GM12878 (cell line): Measurements from ENCODE around the gene LRRC14B.

ENCODE experiments used
- CTCF ChIP-seq, 3 experiments: IDR thresholded peaks in 2 of 3; conservative IDR thresholded peaks in 1 of 3; 2 replicates each; pipeline ENCODE4 v1.5.1; 2011; ENCODE audit warnings: low read depth in 3 of 3, low read length in 3 of 3, mild to moderate bottlenecking in 3 of 3, control low read depth in 2 of 3, moderate library complexity in 2 of 3, inconsistent platforms in 1 of 3, mixed read lengths in 1 of 3; ENCODE audit not compliant: control insufficient read depth in 2 of 3, insufficient read depth in 1 of 3; ENCODE audit errors: extremely low read depth in 1 of 3
- ETV6 ChIP-seq, 2 experiments: fragments of 450-650 bp in 1 of 2; IDR thresholded peaks in 1 of 2; conservative IDR thresholded peaks in 1 of 2; 2 replicates each; pipeline ENCODE4 v1.6.1; 2014; ENCODE audit warnings: antibody characterized with exemption in 1 of 2, borderline replicate concordance in 1 of 2, low read depth in 1 of 2, mild to moderate bottlenecking in 1 of 2, moderate library complexity in 1 of 2
- HDAC2 ChIP-seq: fragments of 200-600 bp; sonication (generic); IDR thresholded peaks from 2 replicates; pipeline ENCODE4 v1.6.1; 2017
- HDAC6 ChIP-seq: fragments of 200-600 bp; sonication (generic); IDR thresholded peaks from one replicate; pipeline ENCODE4 v1.8.0; 2017; ENCODE audit warnings: antibody characterized with exemption; ENCODE audit not compliant: unreplicated experiment
- MEF2A ChIP-seq: IDR thresholded peaks from 2 replicates; pipeline ENCODE4 v1.6.1; 2011; ENCODE audit warnings: low read depth, mild to moderate bottlenecking, low read length, moderate library complexity; ENCODE audit not compliant: insufficient read depth
- NFXL1 ChIP-seq: fragments of 450-650 bp; IDR thresholded peaks from 2 replicates; pipeline ENCODE4 v1.6.1; 2017; ENCODE audit warnings: antibody characterized with exemption, mild to moderate bottlenecking, borderline replicate concordance
- USF2 ChIP-seq: IDR thresholded peaks from 2 replicates; pipeline ENCODE4 v1.6.1; 2011; ENCODE audit warnings: low read depth, low read length, improper control_type of control experiment, borderline replicate concordance

- TF ChIP-seq USF2 = no peak
- TF ChIP-seq ETV6 (conservative IDR thresholded peaks at IDR 0.05 in 1 of 2, IDR thresholded peaks at IDR 0.05 in 1 of 2; ENCODE audit: borderline replicate concordance in 1 of 2, low read depth in 1 of 2) = no peak
- TF ChIP-seq NFXL1 = no peak
- no peak for TF ChIP-seq MEF2A
- TF ChIP-seq HDAC6 = no peak
- no peak for TF ChIP-seq HDAC2
- no peak for TF ChIP-seq CTCF (IDR thresholded peaks at IDR 0.05 in 2 of 3, conservative IDR thresholded peaks at IDR 0.05 in 1 of 3; ENCODE audit: control insufficient read depth in 2 of 3, extremely low read depth in 1 of 3, insufficient read depth in 1 of 3, low read depth in 3 of 3, low read length in 3 of 3)
Measured at GRCh38 chr5:150746-151145, 40.5 kb upstream of the LRRC14B start.
